NB4 (cell line): Measurements from ENCODE around the gene MAS1L.

Experiments used
- DNase-seq: peaks from one replicate; pipeline ENCODE4 v3.0.0; 2010; ENCODE audit warnings: low read depth
- H3K4me3 ChIP-seq: one replicate; pipeline ENCODE4 v1.5.1; 2011; ENCODE audit warnings: mild to moderate bottlenecking, low read depth, low read length, moderate library complexity
- CTCF ChIP-seq: IDR thresholded peaks from one replicate; pipeline ENCODE4 v1.5.1; 2012; ENCODE audit warnings: low read depth, low read length
- MAX ChIP-seq: IDR thresholded peaks from 2 replicates; pipeline ENCODE4 v1.6.1; 2011; ENCODE audit warnings: low read depth, low read length
- MYC ChIP-seq: IDR thresholded peaks from 2 replicates; pipeline ENCODE4 v1.6.1; 2011; ENCODE audit warnings: low read depth, low read length
- POLR2A ChIP-seq: IDR thresholded peaks from 2 replicates; pipeline ENCODE4 v1.6.1; 2011; ENCODE audit warnings: mild to moderate bottlenecking; ENCODE audit not compliant: insufficient read length; ENCODE audit errors: extremely low read depth

The MAS1L gene

GRCh38 chr6:29490055-29490454 lies 2.3 kb upstream of the MAS1L start:
- no peak overlapping the region for H3K4me3 ChIP-seq
- TF ChIP-seq MAX (no peak), POLR2A (no peak), MYC (no peak), CTCF (no peak)
- DNase-seq, result peak; percentile 70

GRCh38 chr6:29489286-29489685 lies 1.5 kb upstream of the MAS1L start:
- DNase-seq, result peak; percentile 13
- TF ChIP-seq MYC, result no peak
- no peak for TF ChIP-seq POLR2A
- TF ChIP-seq CTCF, result no peak
- TF ChIP-seq MAX, result no peak
- no peak overlapping the region for H3K4me3 ChIP-seq

GRCh38 chr6:29488874-29489273 lies 1.1 kb upstream of the MAS1L start:
- no peak for TF ChIP-seq POLR2A
- TF ChIP-seq MAX, result no peak
- no peak for TF ChIP-seq MYC
- no peak for TF ChIP-seq CTCF
- no peak for DNase-seq
- no peak overlapping the region for H3K4me3 ChIP-seq

- DNase-seq, result no peak
- TF ChIP-seq POLR2A (no peak), MYC (no peak), CTCF (no peak), MAX (no peak)
- no peak overlapping the region for H3K4me3 ChIP-seq
Observed at GRCh38 chr6:29487131-29487530, 625 bp downstream of the MAS1L start.

- DNase-seq, result no peak
- no peak overlapping the region for H3K4me3 ChIP-seq
- TF ChIP-seq MAX (no peak), POLR2A (no peak), CTCF (no peak), MYC (no peak)
Observed at GRCh38 chr6:29486577-29486976, 1.2 kb downstream of the MAS1L start.

GRCh38 chr6:29483735-29484134 lies 4.0 kb downstream of the MAS1L start:
- DNase-seq, result no peak

More at GRCh38 chr6:29483735-29484134, 4.0 kb downstream of the MAS1L start:
- no peak overlapping the region for H3K4me3 ChIP-seq
- no peak for TF ChIP-seq POLR2A
- no peak for TF ChIP-seq MAX
- TF ChIP-seq MYC, result no peak
- TF ChIP-seq CTCF, result no peak
